Colon (tissue), 2 donors: ENCODE data around the gene SNCAIP.
"Not testable (repeated sequence)": the region's sequence is repeated elsewhere in the genome, so short reads cannot be mapped to it uniquely, and the experiment has no call there.

Source experiments
- FAIRE-seq: peaks from 2 replicates; lab custom pipeline; 2012; peaks lifted over from hg19 to GRCh38; lab: Jason Lieb, UNC
- donor health status: control.
- donor health status: control.

The SNCAIP gene

GRCh38 chr5:122362361-122362760 is 50.3 kb downstream of the SNCAIP start:
- no peak for FAIRE-seq

- FAIRE-seq, result no peak
Observed at GRCh38 chr5:122363623-122364022, 51.6 kb downstream of the SNCAIP start.

GRCh38 chr5:122366501-122366900 is 54.5 kb downstream of the SNCAIP start:
- no peak for FAIRE-seq

- no peak for FAIRE-seq
Observed at GRCh38 chr5:122367456-122367855, 55.4 kb downstream of the SNCAIP start.

GRCh38 chr5:122368510-122369251 is 56.6 kb downstream of the SNCAIP start:
- no peak for FAIRE-seq

- no peak for FAIRE-seq
Observed at GRCh38 chr5:122369253-122369815, 57.3 kb downstream of the SNCAIP start.

- FAIRE-seq, result no peak
Observed at GRCh38 chr5:122371511-122372151, 59.6 kb downstream of the SNCAIP start.

- FAIRE-seq, result no peak
Observed at GRCh38 chr5:122374110-122374509, 62.1 kb downstream of the SNCAIP start.

GRCh38 chr5:122375801-122376200 is 63.8 kb downstream of the SNCAIP start:
- no peak for FAIRE-seq

GRCh38 chr5:122376250-122376649 is 64.2 kb downstream of the SNCAIP start:
- no peak for FAIRE-seq

- FAIRE-seq, result no peak
Observed at GRCh38 chr5:122377026-122377425, 65.0 kb downstream of the SNCAIP start.

GRCh38 chr5:122382938-122383337 is 70.9 kb downstream of the SNCAIP start:
- not testable (repeated sequence) for FAIRE-seq

- FAIRE-seq, result no peak
Observed at GRCh38 chr5:122384739-122385235, 72.8 kb downstream of the SNCAIP start.

- FAIRE-seq, result no peak
Observed at GRCh38 chr5:122385286-122385685, 73.2 kb downstream of the SNCAIP start.

- no peak for FAIRE-seq
Observed at GRCh38 chr5:122385808-122386207, 73.8 kb downstream of the SNCAIP start.

GRCh38 chr5:122390154-122390553 is 78.1 kb downstream of the SNCAIP start:
- FAIRE-seq, result no peak

- FAIRE-seq, result no peak
Observed at GRCh38 chr5:122390694-122391093, 78.7 kb downstream of the SNCAIP start.

GRCh38 chr5:122391621-122392020 is 79.6 kb downstream of the SNCAIP start:
- no peak for FAIRE-seq

- no peak for FAIRE-seq
Observed at GRCh38 chr5:122392224-122392623, 80.2 kb downstream of the SNCAIP start.

GRCh38 chr5:122392824-122393223 is 80.8 kb downstream of the SNCAIP start:
- FAIRE-seq, result no peak

GRCh38 chr5:122394284-122394930 is 82.4 kb downstream of the SNCAIP start:
- no peak for FAIRE-seq

- no peak for FAIRE-seq
Observed at GRCh38 chr5:122398016-122398415, 86.0 kb downstream of the SNCAIP start.

GRCh38 chr5:122400341-122400740 is 88.3 kb downstream of the SNCAIP start:
- no peak for FAIRE-seq
